ENCODE data around the gene WDR90. TPM values are rescaled to one million over a fixed set of nuclear protein-coding genes. Genes with fewer than 3 reads are reported as not detected.

The WDR90 gene
- total RNA-seq, 1 experiment from 2014 or later: 147 TPM

- H3K36me3 ChIP-seq (ENCODE audit: insufficient read depth, low read length, poor library complexity, severe bottlenecking): peaks cover under 1% of the 10 kb centered on the region
- TF ChIP-seq CTCF (conservative IDR thresholded peaks at IDR 0.05; ENCODE audit: low read depth, low read length) (no peak), EZH2 (IDR thresholded peaks at IDR 0.05; ENCODE audit: borderline replicate concordance, low read depth, low read length, poor library complexity, severe bottlenecking) (no peak)
- ChIA-PET CTCF (no interaction called here), POLR2A (ENCODE audit: low non-redundant PET) (no interaction called here)
- no peaks in the 10 kb centered on the region for H3K9me3 ChIP-seq (ENCODE audit: low read depth, low read length, poor library complexity, severe bottlenecking)
- H3K27ac ChIP-seq (ENCODE audit: low read depth, low read length, poor library complexity, severe bottlenecking): no peak overlapping the region
- intact Hi-C loops (cut with micrococcal nuclease; ENCODE audit: unreplicated experiment): no loop called here
- no peaks in the 10 kb centered on the region for H3K27me3 ChIP-seq (replicated peaks; ENCODE audit: insufficient read depth, low read depth, low read length, poor library complexity)
- H3K4me1 ChIP-seq (ENCODE audit: insufficient read depth, low read length, poor library complexity, severe bottlenecking): peaks cover 5% of the 10 kb centered on the region
- DNase-seq (ENCODE audit: low spot score): no peak
- BruUV-seq (replicated peaks): no TSS peak
- no peak overlapping the region for H3K4me3 ChIP-seq (ENCODE audit: low read depth, low read length, poor library complexity, severe bottlenecking)
Observed at GRCh38 chr16:620700-621525, 28.3 kb upstream of the WDR90 start.

GRCh38 chr16:621526-622105, 27.5 kb upstream of the WDR90 start:
- H3K4me1 ChIP-seq (ENCODE audit: insufficient read depth, low read length, poor library complexity, severe bottlenecking): peaks cover 5% of the 10 kb centered on the region
- no peak overlapping the region for H3K4me3 ChIP-seq (ENCODE audit: low read depth, low read length, poor library complexity, severe bottlenecking)
- TF ChIP-seq CTCF (conservative IDR thresholded peaks at IDR 0.05; ENCODE audit: low read depth, low read length): no peak
- no peak for TF ChIP-seq EZH2 (IDR thresholded peaks at IDR 0.05; ENCODE audit: borderline replicate concordance, low read depth, low read length, poor library complexity, severe bottlenecking)
- H3K9me3 ChIP-seq (ENCODE audit: low read depth, low read length, poor library complexity, severe bottlenecking): no peaks in the 10 kb centered on the region
- H3K27me3 ChIP-seq (replicated peaks; ENCODE audit: insufficient read depth, low read depth, low read length, poor library complexity): no peaks in the 10 kb centered on the region
- no peak overlapping the region for H3K27ac ChIP-seq (ENCODE audit: low read depth, low read length, poor library complexity, severe bottlenecking)
- H3K36me3 ChIP-seq (ENCODE audit: insufficient read depth, low read length, poor library complexity, severe bottlenecking): peaks cover 4% of the 10 kb centered on the region
- DNase-seq (ENCODE audit: low spot score): no peak
- no TSS peak for BruUV-seq (replicated peaks)
- POLR2A ChIA-PET (ENCODE audit: low non-redundant PET): no interaction called here
- CTCF ChIA-PET: no interaction called here
- intact Hi-C loops (cut with micrococcal nuclease; ENCODE audit: unreplicated experiment): no loop called here

- H3K4me3 ChIP-seq (ENCODE audit: low read depth, low read length, poor library complexity, severe bottlenecking): no peak overlapping the region
- intact Hi-C loops (cut with micrococcal nuclease; ENCODE audit: unreplicated experiment): no loop called here
- H3K27me3 ChIP-seq (replicated peaks; ENCODE audit: insufficient read depth, low read depth, low read length, poor library complexity): no peaks in the 10 kb centered on the region
- TF ChIP-seq EZH2 (IDR thresholded peaks at IDR 0.05; ENCODE audit: borderline replicate concordance, low read depth, low read length, poor library complexity, severe bottlenecking) (no peak), CTCF (conservative IDR thresholded peaks at IDR 0.05; ENCODE audit: low read depth, low read length) (no peak)
- POLR2A ChIA-PET (ENCODE audit: low non-redundant PET): no interaction called here
- CTCF ChIA-PET: no interaction called here
- H3K9me3 ChIP-seq (ENCODE audit: low read depth, low read length, poor library complexity, severe bottlenecking): no peaks in the 10 kb centered on the region
- no peak overlapping the region for H3K27ac ChIP-seq (ENCODE audit: low read depth, low read length, poor library complexity, severe bottlenecking)
- H3K4me1 ChIP-seq (ENCODE audit: insufficient read depth, low read length, poor library complexity, severe bottlenecking): peaks cover 5% of the 10 kb centered on the region
- BruUV-seq (replicated peaks): no TSS peak
- peaks cover 4% of the 10 kb centered on the region for H3K36me3 ChIP-seq (ENCODE audit: insufficient read depth, low read length, poor library complexity, severe bottlenecking)
- DNase-seq (ENCODE audit: low spot score): no peak
Observed at GRCh38 chr16:622920-623280, 26.3 kb upstream of the WDR90 start.
